HepG2 (cell line): ENCODE measurements around the gene HSD11B1. TPM values are rescaled to one million over a fixed set of nuclear protein-coding genes. Genes with fewer than 3 reads are reported as not detected.

Source experiments
- BRF2 ChIP-seq: sonication (generic); formaldehyde crosslinking; IDR thresholded peaks from 2 replicates; pipeline ENCODE4 v1.8.1; 2022; ENCODE audit warnings: mild to moderate bottlenecking, missing genetic modification reagents
- SMAD1 ChIP-seq: sonication (generic); formaldehyde crosslinking; IDR thresholded peaks from 2 replicates; pipeline ENCODE4 v1.4.0; 2020; ENCODE audit warnings: missing genetic modification reagents, low read depth, mild to moderate bottlenecking, borderline replicate concordance
- SP140L ChIP-seq: sonication (generic); formaldehyde crosslinking; IDR thresholded peaks from 2 replicates; pipeline ENCODE4 v1.4.0; 2020; ENCODE audit warnings: missing genetic modification reagents, borderline replicate concordance
- TRIM22 ChIP-seq: fragments of 450-650 bp; IDR thresholded peaks from 2 replicates; pipeline ENCODE4 v1.6.1; 2017
- ZNF124 ChIP-seq: sonication (generic); formaldehyde crosslinking; IDR thresholded peaks from 2 replicates; pipeline ENCODE4 v1.4.0; 2020; ENCODE audit warnings: missing genetic modification reagents
- polyA plus RNA-seq, 8 experiments: library from polyadenylated mRNA; depleted of rRNA in 3 of 8; stranded (reverse) in 7 of 8; unstranded in 1 of 8; fragments of >200 nt; fragmentation: Illumina TruSeq in 4 of 8; extraction: Trizol in 4 of 8; gene quantifications; 2 replicates each; pipeline versions ENCODE4 v1.2.1 to v1.2.3, GENCODE V29; 2011 to 2016; ENCODE audit warnings: low read depth in 4 of 8, missing spikeins in 1 of 8, mixed read lengths in 1 of 8; ENCODE audit not compliant: insufficient read depth in 1 of 8
- total RNA-seq, 5 experiments: library from RNA; depleted of rRNA; stranded (reverse); fragments of >200 nt; fragmentation: Illumina TruSeq; extraction: Trizol; gene quantifications; 2 replicates each; pipeline ENCODE4 v1.2.3, GENCODE V29; 2016; ENCODE audit warnings: low read depth in 1 of 5
- TF ChIP-seq, protein P1 (sequence below): sonication (generic); formaldehyde crosslinking; IDR thresholded peaks from 2 replicates; pipeline ENCODE4 v1.4.0; 2020; ENCODE audit warnings: missing genetic modification reagents, borderline replicate concordance
- TF ChIP-seq, protein P2 (sequence below): sonication (generic); formaldehyde crosslinking; conservative IDR thresholded peaks from 2 replicates; pipeline ENCODE4 v1.8.1; 2023; ENCODE audit warnings: missing genetic modification reagents
- TF ChIP-seq, protein P3 (sequence below): sonication (generic); formaldehyde crosslinking; IDR thresholded peaks from 2 replicates; pipeline ENCODE4 v1.4.0; 2020; ENCODE audit warnings: missing genetic modification reagents
- TF ChIP-seq, protein P4 (sequence below): sonication (generic); formaldehyde crosslinking; IDR thresholded peaks from 2 replicates; pipeline ENCODE4 v1.4.0; 2020; ENCODE audit warnings: low read depth, missing genetic modification reagents

HSD11B1 gene
- total and polyA plus RNA-seq, 2 of the 13 experiments (the other 11 are each of a cell fraction or from before 2014, with no cell fraction given): not detected

- TF ChIP-seq, protein P1, sequence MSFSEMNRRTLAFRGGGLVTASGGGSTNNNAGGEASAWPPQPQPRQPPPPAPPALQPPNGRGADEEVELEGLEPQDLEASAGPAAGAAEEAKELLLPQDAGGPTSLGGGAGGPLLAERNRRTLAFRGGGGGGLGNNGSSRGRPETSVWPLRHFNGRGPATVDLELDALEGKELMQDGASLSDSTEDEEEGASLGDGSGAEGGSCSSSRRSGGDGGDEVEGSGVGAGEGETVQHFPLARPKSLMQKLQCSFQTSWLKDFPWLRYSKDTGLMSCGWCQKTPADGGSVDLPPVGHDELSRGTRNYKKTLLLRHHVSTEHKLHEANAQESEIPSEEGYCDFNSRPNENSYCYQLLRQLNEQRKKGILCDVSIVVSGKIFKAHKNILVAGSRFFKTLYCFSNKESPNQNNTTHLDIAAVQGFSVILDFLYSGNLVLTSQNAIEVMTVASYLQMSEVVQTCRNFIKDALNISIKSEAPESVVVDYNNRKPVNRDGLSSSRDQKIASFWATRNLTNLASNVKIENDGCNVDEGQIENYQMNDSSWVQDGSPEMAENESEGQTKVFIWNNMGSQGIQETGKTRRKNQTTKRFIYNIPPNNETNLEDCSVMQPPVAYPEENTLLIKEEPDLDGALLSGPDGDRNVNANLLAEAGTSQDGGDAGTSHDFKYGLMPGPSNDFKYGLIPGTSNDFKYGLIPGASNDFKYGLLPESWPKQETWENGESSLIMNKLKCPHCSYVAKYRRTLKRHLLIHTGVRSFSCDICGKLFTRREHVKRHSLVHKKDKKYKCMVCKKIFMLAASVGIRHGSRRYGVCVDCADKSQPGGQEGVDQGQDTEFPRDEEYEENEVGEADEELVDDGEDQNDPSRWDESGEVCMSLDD (CRISPR knock-in tag): no peak
- no peak for TF ChIP-seq TRIM22
- TF ChIP-seq BRF2: no peak
- no peak for TF ChIP-seq SP140L (CRISPR knock-in tag)
- no peak for TF ChIP-seq ZNF124
- TF ChIP-seq SMAD1: no peak
- TF ChIP-seq, protein P2, sequence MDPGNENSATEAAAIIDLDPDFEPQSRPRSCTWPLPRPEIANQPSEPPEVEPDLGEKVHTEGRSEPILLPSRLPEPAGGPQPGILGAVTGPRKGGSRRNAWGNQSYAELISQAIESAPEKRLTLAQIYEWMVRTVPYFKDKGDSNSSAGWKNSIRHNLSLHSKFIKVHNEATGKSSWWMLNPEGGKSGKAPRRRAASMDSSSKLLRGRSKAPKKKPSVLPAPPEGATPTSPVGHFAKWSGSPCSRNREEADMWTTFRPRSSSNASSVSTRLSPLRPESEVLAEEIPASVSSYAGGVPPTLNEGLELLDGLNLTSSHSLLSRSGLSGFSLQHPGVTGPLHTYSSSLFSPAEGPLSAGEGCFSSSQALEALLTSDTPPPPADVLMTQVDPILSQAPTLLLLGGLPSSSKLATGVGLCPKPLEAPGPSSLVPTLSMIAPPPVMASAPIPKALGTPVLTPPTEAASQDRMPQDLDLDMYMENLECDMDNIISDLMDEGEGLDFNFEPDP: no peak
- TF ChIP-seq, protein P3, sequence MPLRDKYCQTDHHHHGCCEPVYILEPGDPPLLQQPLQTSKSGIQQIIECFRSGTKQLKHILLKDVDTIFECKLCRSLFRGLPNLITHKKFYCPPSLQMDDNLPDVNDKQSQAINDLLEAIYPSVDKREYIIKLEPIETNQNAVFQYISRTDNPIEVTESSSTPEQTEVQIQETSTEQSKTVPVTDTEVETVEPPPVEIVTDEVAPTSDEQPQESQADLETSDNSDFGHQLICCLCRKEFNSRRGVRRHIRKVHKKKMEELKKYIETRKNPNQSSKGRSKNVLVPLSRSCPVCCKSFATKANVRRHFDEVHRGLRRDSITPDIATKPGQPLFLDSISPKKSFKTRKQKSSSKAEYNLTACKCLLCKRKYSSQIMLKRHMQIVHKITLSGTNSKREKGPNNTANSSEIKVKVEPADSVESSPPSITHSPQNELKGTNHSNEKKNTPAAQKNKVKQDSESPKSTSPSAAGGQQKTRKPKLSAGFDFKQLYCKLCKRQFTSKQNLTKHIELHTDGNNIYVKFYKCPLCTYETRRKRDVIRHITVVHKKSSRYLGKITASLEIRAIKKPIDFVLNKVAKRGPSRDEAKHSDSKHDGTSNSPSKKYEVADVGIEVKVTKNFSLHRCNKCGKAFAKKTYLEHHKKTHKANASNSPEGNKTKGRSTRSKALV (CRISPR knock-in tag): no peak
- TF ChIP-seq, protein P4, sequence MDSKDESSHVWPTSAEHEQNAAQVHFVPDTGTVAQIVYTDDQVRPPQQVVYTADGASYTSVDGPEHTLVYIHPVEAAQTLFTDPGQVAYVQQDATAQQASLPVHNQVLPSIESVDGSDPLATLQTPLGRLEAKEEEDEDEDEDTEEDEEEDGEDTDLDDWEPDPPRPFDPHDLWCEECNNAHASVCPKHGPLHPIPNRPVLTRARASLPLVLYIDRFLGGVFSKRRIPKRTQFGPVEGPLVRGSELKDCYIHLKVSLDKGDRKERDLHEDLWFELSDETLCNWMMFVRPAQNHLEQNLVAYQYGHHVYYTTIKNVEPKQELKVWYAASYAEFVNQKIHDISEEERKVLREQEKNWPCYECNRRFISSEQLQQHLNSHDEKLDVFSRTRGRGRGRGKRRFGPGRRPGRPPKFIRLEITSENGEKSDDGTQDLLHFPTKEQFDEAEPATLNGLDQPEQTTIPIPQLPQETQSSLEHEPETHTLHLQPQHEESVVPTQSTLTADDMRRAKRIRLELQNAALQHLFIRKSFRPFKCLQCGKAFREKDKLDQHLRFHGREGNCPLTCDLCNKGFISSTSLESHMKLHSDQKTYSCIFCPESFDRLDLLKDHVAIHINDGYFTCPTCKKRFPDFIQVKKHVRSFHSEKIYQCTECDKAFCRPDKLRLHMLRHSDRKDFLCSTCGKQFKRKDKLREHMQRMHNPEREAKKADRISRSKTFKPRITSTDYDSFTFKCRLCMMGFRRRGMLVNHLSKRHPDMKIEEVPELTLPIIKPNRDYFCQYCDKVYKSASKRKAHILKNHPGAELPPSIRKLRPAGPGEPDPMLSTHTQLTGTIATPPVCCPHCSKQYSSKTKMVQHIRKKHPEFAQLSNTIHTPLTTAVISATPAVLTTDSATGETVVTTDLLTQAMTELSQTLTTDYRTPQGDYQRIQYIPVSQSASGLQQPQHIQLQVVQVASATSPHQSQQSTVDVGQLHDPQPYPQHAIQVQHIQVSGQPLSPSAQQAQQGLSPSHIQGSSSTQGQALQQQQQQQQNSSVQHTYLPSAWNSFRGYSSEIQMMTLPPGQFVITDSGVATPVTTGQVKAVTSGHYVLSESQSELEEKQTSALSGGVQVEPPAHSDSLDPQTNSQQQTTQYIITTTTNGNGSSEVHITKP: no peak
- TF ChIP-seq, all 625 proteins: peak for 0
Measured at GRCh38 chr1:209741889-209742288, 37.2 kb downstream of the HSD11B1 start (continued).
